ENCODE measurements around the gene PLCH1.

Gene PLCH1

DNA sequence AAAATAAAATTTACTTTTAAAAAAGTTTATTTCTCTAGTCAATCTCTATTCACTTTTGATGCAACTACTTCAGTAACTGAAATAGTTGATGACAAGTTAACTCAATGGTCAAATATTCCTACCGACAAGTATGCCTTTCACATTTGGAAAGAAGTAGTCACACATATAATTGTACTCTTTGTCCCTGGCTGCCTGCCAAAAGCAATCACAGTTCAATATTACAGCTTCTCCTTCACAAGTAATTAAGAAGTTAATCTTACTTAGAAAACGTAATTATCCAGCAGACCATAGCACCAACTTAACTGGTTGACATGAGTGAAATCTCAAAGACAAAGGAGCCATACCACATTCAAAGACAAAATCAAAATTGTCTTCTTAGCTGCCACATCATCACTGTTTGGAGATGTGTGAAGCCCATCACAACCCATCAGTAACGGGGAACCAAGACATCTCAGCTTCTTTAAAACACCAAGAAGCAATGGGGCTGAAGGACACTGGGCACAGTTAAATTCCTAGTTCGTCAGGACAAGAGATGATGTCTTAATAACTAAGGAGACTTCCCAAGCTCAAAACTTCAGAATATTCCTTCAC lies 86.1 kb downstream of the PLCH1 start:
- TF ChIP-seq, protein P1, sequence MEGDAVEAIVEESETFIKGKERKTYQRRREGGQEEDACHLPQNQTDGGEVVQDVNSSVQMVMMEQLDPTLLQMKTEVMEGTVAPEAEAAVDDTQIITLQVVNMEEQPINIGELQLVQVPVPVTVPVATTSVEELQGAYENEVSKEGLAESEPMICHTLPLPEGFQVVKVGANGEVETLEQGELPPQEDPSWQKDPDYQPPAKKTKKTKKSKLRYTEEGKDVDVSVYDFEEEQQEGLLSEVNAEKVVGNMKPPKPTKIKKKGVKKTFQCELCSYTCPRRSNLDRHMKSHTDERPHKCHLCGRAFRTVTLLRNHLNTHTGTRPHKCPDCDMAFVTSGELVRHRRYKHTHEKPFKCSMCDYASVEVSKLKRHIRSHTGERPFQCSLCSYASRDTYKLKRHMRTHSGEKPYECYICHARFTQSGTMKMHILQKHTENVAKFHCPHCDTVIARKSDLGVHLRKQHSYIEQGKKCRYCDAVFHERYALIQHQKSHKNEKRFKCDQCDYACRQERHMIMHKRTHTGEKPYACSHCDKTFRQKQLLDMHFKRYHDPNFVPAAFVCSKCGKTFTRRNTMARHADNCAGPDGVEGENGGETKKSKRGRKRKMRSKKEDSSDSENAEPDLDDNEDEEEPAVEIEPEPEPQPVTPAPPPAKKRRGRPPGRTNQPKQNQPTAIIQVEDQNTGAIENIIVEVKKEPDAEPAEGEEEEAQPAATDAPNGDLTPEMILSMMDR (IDR thresholded peaks at IDR 0.05; ENCODE audit: borderline replicate concordance, insufficient read depth, low read depth, low read length) = no peak
- no peak overlapping the region for H3K4me3 ChIP-seq (ENCODE audit: low read depth, low read length)

DNA sequence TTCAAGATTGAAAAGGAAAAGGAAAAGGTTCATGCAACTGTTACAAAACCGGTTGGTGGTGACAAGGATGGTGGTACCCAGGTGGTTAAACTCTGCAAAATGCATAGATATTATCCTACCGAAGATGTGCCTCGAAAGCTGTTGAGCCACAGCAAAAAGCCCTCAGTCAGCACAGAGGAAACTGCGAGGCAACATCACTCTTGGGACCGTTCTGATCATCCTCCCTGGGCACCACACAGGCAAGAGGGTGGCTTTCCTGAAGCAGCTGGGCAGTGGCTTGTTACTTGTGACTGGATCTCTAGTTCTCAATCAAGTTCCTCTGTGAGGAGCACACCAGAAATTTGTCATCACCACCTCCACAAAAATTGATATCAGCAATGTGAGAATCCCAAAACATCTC lies 86.9 kb downstream of the PLCH1 start:
- H3K4me3 ChIP-seq (ENCODE audit: low read depth, low read length) = no peak overlapping the region
- TF ChIP-seq, protein P1 (IDR thresholded peaks at IDR 0.05; ENCODE audit: borderline replicate concordance, insufficient read depth, low read depth, low read length) = no peak

DNA sequence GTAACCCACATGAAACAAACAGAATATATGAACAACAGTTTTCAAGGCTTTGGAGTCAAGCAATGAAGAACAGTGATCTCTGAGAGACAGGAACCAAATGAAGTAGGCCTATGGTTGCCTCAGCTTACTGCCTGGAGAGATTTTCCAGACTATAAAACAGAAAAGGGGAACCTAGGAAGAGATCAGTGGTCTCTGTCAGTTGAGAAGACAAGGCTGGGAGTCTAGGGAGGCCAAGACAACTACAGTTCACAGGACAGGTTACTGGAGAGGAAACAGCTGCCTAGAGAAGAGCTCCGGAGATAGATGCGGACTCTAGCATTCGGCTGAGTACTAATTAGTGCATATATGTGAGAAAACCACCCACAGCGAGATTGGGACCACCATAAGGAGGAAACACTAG lies 87.7 kb downstream of the PLCH1 start:
- TF ChIP-seq, protein P1 (IDR thresholded peaks at IDR 0.05; ENCODE audit: borderline replicate concordance, insufficient read depth, low read depth, low read length) = no peak
- H3K4me3 ChIP-seq (ENCODE audit: low read depth, low read length) = no peak overlapping the region

DNA sequence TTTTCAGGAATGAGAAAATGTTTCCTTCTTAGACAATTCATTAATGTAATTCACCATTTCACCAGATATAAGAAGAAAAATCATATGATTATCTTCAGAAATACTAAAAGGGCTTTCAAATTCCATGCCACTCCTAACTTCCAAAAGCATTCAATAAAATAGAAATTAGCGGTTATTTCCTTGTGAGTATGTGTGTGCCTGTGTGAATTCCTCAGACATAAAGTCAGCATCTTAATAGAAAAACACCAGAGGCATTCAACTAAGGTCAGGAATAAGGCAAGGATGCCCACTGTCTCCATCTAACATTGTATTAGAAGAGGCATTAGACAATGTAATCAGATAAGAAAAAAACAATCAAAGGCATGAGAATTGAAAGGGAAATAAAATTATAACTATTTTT lies 88.4 kb downstream of the PLCH1 start:
- no peak overlapping the region for H3K4me3 ChIP-seq (ENCODE audit: low read depth, low read length)
- TF ChIP-seq, protein P1 (IDR thresholded peaks at IDR 0.05; ENCODE audit: borderline replicate concordance, insufficient read depth, low read depth, low read length) = no peak

DNA sequence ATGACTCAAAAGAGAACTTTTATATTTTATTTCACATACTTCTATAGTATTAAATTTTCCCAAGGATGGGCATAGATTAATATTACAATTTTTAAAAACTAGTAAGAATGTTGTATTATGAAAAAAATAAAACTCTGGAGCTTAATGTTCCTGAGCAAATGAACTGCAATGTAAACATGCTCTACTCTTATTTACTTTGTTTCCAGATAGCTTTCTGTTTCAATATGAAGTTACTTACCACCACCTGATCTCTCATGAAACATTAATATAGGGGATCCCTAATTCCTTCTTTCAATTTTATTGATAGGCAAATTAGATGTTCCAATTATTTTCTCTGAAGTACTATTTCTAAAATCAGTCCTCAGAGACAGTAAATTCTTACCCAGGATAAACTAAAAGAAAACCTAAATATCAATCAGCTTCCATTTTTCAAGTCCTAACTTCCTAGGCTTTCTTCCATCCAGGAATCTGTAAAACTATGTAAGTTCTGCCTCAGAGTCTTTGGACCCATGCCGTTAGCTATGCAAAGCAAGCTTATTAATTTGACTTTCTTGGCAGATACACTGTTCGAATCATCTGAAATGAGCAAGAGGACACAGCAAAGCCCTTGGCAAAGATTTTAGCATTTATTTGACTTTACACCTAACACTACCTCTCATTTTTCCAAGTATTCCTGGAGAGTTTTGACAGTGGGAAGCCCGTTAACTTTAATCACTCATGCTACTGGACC lies 93.2 kb downstream of the PLCH1 start:
- TF ChIP-seq, protein P1 (IDR thresholded peaks at IDR 0.05; ENCODE audit: borderline replicate concordance, insufficient read depth, low read depth, low read length) = no peak
- H3K4me3 ChIP-seq (ENCODE audit: low read depth, low read length) = no peak overlapping the region

DNA sequence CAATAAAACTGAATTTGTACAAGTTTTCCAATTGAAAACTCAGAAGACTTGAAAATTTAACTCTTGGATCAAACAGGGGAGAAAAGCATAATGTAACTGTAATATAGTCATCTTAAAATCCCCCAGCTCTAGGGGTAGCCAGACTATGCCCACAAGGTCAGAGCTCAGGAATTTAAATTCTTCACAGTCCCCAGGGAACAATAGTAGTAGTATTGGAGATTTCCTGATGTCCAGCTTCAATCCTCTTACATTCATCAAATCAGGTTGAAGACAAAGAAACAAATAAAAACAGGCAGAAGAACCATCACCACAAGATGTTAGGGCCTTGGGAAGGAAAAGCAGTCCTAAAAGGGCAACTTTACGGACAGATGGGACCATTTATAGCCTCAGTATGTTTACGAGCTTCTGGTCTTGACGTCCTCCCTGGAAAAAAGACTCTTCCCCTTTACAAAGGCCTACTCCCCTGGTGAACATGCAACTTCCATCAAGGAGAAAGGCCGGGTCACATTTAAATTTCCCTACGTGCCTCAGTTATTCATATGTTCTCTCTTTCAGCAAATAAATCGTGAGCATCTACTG lies 96.8 kb downstream of the PLCH1 start:
- H3K4me3 ChIP-seq (ENCODE audit: low read depth, low read length) = no peak overlapping the region
- TF ChIP-seq, protein P1 (IDR thresholded peaks at IDR 0.05; ENCODE audit: borderline replicate concordance, insufficient read depth, low read depth, low read length) = no peak

DNA sequence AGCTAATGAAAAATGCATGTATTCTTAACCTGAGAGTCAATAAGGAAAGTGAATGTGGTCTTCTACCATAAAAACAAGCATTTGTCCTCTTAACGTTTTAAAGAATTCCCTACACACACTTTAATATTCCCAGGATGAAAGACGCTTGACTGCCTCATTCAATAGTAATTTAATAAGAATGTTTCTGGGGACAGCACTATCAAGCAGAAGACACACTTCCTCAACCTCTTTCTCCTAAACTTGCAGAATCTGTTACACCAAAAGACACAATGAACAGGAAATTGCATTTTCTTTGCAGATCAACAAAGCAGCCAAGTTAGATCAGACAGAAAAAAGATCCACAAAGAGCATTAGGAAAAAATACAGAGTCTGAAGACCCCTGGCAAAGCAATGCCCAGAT lies 97.7 kb downstream of the PLCH1 start:
- no peak overlapping the region for H3K4me3 ChIP-seq (ENCODE audit: low read depth, low read length)
- TF ChIP-seq, protein P1 (IDR thresholded peaks at IDR 0.05; ENCODE audit: borderline replicate concordance, insufficient read depth, low read depth, low read length) = no peak

All from GM12875 (cell line).